Mucosa of stomach (tissue), 1 donor: ENCODE measurements around the gene ETNK1.
"Not testable (repeated sequence)": the region's sequence is repeated elsewhere in the genome, so short reads cannot be mapped to it uniquely, and the experiment has no call there.

Experiments used
- H3K27me3 ChIP-seq: one replicate; pipeline ENCODE4 v1.7.0; 2013; ENCODE audit warnings: mild to moderate bottlenecking, low read length; ENCODE audit not compliant: control insufficient read depth, insufficient read depth
- H3K36me3 ChIP-seq: one replicate; pipeline ENCODE4 v1.7.0; 2013; ENCODE audit warnings: low read length; ENCODE audit not compliant: control insufficient read depth, insufficient read depth
- H3K4me1 ChIP-seq: one replicate; pipeline ENCODE4 v1.7.0; 2013; ENCODE audit warnings: mild to moderate bottlenecking, low read length; ENCODE audit not compliant: control insufficient read depth, insufficient read depth
- H3K4me3 ChIP-seq: one replicate; pipeline ENCODE4 v1.7.0; 2013; ENCODE audit warnings: low read length
- H3K9ac ChIP-seq: one replicate; pipeline ENCODE4 v1.7.0; 2013; ENCODE audit warnings: mild to moderate bottlenecking, low read length, moderate library complexity
- H3K9me3 ChIP-seq: one replicate; pipeline ENCODE4 v1.7.0; 2013; ENCODE audit warnings: mild to moderate bottlenecking, low read length, moderate library complexity; ENCODE audit not compliant: control insufficient read depth
- donor health status: Pancreatic carcinoma.

Gene ETNK1

GRCh38 chr12:22698576-22698975 lies 73.6 kb downstream of the ETNK1 start:
- H3K27me3 ChIP-seq = no peaks in the 10 kb centered on the region

DNA sequence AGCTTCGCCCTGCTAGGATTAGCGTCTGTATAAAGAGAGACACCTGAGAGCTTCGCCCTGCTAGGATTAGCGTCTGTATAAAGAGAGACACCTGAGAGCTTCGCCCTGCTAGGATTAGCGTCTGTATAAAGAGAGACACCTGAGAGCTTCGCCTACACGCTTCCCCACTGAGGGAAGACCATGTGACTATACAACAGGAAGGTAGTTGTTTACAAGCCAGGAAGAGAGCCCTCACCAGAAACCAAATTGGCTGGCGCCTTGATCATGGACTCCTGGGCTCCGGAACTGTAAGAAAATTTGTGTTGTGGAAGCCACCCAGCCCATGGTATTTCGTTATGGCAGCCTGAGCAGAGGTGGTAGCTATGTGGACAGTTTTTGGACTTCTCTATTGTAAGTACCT lies 74.7 kb downstream of the ETNK1 start:
- H3K9me3 ChIP-seq, H3K9ac ChIP-seq, H3K4me3 ChIP-seq, H3K36me3 ChIP-seq, H3K27me3 ChIP-seq: not testable (repeated sequence)
- H3K4me1 ChIP-seq = peaks cover 19% of the 10 kb centered on the region

More at GRCh38 chr12:22698576-22698975, 73.6 kb downstream of the ETNK1 start:
- H3K9ac ChIP-seq = no peak overlapping the region
- H3K4me3 ChIP-seq = no peak overlapping the region
- H3K4me1 ChIP-seq = peaks cover 19% of the 10 kb centered on the region
- H3K9me3 ChIP-seq = no peaks in the 10 kb centered on the region
- no peaks in the 10 kb centered on the region for H3K36me3 ChIP-seq

- Histone ChIP-seq H3K4me1 (peaks cover 19% of the 10 kb centered on the region), H3K9me3 (no peaks in the 10 kb centered on the region), H3K4me3 (no peak overlapping the region), H3K36me3 (no peaks in the 10 kb centered on the region), H3K27me3 (no peaks in the 10 kb centered on the region), H3K9ac (no peak overlapping the region)
Observed at GRCh38 chr12:22700106-22700505, 75.1 kb downstream of the ETNK1 start.

GRCh38 chr12:22701216-22701809 lies 76.3 kb downstream of the ETNK1 start:
- H3K9me3 ChIP-seq, H3K36me3 ChIP-seq, H3K4me3 ChIP-seq, H3K27me3 ChIP-seq, H3K9ac ChIP-seq: not testable (repeated sequence)
- peaks cover 19% of the 10 kb centered on the region for H3K4me1 ChIP-seq

- Histone ChIP-seq H3K9ac (no peak overlapping the region), H3K36me3 (no peaks in the 10 kb centered on the region), H3K9me3 (no peaks in the 10 kb centered on the region), H3K27me3 (no peaks in the 10 kb centered on the region), H3K4me1 (peaks cover 19% of the 10 kb centered on the region), H3K4me3 (no peak overlapping the region)
Observed at GRCh38 chr12:22702690-22703089, 77.7 kb downstream of the ETNK1 start.

- no peaks in the 10 kb centered on the region for H3K36me3 ChIP-seq
- H3K27me3 ChIP-seq = no peaks in the 10 kb centered on the region
- H3K4me1 ChIP-seq = no peaks in the 10 kb centered on the region
- H3K9me3 ChIP-seq = no peaks in the 10 kb centered on the region
- no peak overlapping the region for H3K4me3 ChIP-seq
- H3K9ac ChIP-seq = no peak overlapping the region
Observed at GRCh38 chr12:22709292-22709691, 84.3 kb downstream of the ETNK1 start.

DNA sequence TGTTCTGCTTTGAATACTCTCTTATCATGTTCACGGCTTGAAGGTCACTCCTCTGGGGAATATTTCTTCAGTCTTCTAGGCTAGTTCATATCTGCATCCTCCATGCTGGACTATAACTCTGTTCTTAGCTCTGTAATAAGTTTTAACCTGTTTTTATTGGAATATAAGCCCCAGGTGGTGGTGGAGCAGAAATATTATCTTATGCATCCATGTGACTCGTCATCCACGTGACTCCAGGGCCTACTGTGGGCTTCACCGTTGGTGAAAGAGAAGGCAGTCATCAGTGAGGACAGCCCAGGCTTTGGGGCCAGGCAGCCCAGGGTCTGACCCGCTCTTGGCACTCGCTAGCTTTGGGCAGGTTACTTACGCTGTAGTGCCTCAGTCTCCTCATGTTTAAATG lies 87.1 kb downstream of the ETNK1 start:
- Histone ChIP-seq H3K9ac (no peak overlapping the region), H3K4me3 (no peak overlapping the region), H3K4me1 (no peaks in the 10 kb centered on the region), H3K9me3 (no peaks in the 10 kb centered on the region), H3K36me3 (no peaks in the 10 kb centered on the region), H3K27me3 (no peaks in the 10 kb centered on the region)

DNA sequence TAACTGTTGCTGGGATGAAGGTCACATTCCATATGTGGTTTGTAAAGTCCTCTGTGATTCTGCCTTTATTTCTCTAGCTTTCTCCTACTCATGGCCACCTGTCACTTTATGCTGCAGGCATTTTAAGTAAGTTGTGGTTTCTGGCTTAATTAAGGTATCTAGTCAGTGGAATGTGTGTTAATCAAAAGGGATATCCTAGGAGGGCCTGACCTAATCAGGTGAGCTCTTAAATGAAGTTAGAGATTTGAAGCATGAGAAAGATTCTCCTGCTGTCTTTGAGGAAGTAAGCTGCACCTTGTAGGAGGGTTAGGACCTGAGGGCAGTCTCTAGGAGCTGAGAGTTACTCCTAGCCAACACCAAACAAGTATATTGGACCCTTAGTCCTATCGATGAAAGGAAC lies 90.3 kb downstream of the ETNK1 start:
- H3K9ac ChIP-seq = no peak overlapping the region
- H3K9me3 ChIP-seq = no peaks in the 10 kb centered on the region
- H3K4me1 ChIP-seq = no peaks in the 10 kb centered on the region
- no peaks in the 10 kb centered on the region for H3K27me3 ChIP-seq
- no peaks in the 10 kb centered on the region for H3K36me3 ChIP-seq
- no peak overlapping the region for H3K4me3 ChIP-seq

GRCh38 chr12:22719745-22720144 lies 94.8 kb downstream of the ETNK1 start:
- Histone ChIP-seq H3K4me1 (no peaks in the 10 kb centered on the region), H3K9me3 (no peaks in the 10 kb centered on the region), H3K9ac (no peak overlapping the region), H3K36me3 (no peaks in the 10 kb centered on the region), H3K4me3 (no peak overlapping the region), H3K27me3 (no peaks in the 10 kb centered on the region)

DNA sequence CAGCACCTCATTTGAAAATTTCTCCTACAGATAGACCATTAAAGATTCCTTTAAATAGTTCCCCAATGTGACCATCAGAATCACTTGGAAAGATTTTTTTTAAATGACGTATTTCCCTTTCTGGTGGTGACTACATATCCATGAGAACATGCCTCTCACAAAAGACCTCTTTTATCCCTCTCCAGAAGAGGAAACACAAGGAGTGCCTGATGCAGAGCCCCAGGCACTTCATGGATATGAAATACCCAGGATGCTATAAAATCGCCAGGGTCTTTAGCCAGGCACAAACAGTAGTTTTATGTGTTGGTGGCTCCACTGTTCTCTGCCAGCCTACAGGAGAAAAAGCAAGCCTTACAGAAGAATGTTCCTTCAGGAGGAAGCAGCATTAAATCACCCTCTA lies 97.1 kb downstream of the ETNK1 start:
- no peaks in the 10 kb centered on the region for H3K27me3 ChIP-seq
- H3K4me3 ChIP-seq = no peak overlapping the region
- no peak overlapping the region for H3K9ac ChIP-seq
- no peaks in the 10 kb centered on the region for H3K4me1 ChIP-seq
- H3K9me3 ChIP-seq = no peaks in the 10 kb centered on the region
- no peaks in the 10 kb centered on the region for H3K36me3 ChIP-seq

GRCh38 chr12:22722779-22723178 lies 97.8 kb downstream of the ETNK1 start:
- Histone ChIP-seq H3K4me1 (no peaks in the 10 kb centered on the region), H3K9me3 (no peaks in the 10 kb centered on the region), H3K36me3 (no peaks in the 10 kb centered on the region), H3K27me3 (no peaks in the 10 kb centered on the region), H3K4me3 (no peak overlapping the region), H3K9ac (no peak overlapping the region)

DNA sequence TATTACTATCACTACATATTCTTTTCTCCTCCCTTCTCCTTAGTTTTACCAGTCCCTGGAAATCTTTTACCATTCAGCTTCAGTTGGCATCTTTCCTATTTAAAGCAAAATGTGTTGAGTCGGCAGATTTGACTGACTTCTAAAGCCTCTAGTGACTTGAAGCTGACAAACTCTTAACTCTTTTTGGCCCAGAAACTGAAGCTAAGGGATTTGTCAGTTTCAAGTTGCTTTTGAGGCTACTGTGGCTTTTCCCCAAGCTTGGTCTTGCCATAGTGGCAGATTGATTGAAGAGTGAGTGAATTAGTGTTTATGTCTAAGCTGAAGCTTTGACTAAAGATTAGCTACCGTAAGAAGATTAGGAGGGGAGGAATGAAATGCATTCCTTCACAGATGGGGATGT lies 104.0 kb downstream of the ETNK1 start:
- Histone ChIP-seq H3K4me3 (no peak overlapping the region), H3K36me3 (no peaks in the 10 kb centered on the region), H3K4me1 (no peaks in the 10 kb centered on the region), H3K9ac (no peak overlapping the region), H3K27me3 (no peaks in the 10 kb centered on the region), H3K9me3 (no peaks in the 10 kb centered on the region)

GRCh38 chr12:22729431-22729956 lies 104.5 kb downstream of the ETNK1 start:
- no peaks in the 10 kb centered on the region for H3K27me3 ChIP-seq
- no peak overlapping the region for H3K4me3 ChIP-seq
- no peaks in the 10 kb centered on the region for H3K4me1 ChIP-seq
- H3K9ac ChIP-seq = no peak overlapping the region
- H3K36me3 ChIP-seq = no peaks in the 10 kb centered on the region
- H3K9me3 ChIP-seq = no peaks in the 10 kb centered on the region
